Osteoblast (primary cell): ENCODE measurements around the gene HYAL1. TPM values are rescaled to one million over a fixed set of nuclear protein-coding genes. Genes with fewer than 3 reads are reported as not detected.

Experiments
- DNase-seq: peaks from one replicate; pipeline ENCODE4 v3.0.0; 2011; ENCODE audit warnings: low spot score, mixed read lengths; ENCODE audit not compliant: insufficient read length; ENCODE audit errors: missing footprints
- H2AFZ ChIP-seq: 2 replicates; pipeline ENCODE4 v1.6.0; 2011; ENCODE audit warnings: mild to moderate bottlenecking, low read length
- H3K27ac ChIP-seq: 2 replicates; pipeline ENCODE4 v1.5.1; 2011; ENCODE audit warnings: mild to moderate bottlenecking, low read depth, low read length, moderate library complexity
- H3K27me3 ChIP-seq: 2 replicates; pipeline ENCODE4 v1.6.0; 2012; ENCODE audit warnings: mild to moderate bottlenecking, control low read depth, inconsistent platforms, low read length, moderate library complexity; ENCODE audit not compliant: insufficient read depth
- H3K36me3 ChIP-seq: 2 replicates; pipeline ENCODE4 v1.5.1; 2011; ENCODE audit warnings: mild to moderate bottlenecking, low read length, control low read depth, moderate library complexity; ENCODE audit not compliant: insufficient read depth
- H3K4me1 ChIP-seq: 2 replicates; pipeline ENCODE4 v1.5.1; 2011; ENCODE audit warnings: mild to moderate bottlenecking, low read length, control low read depth, moderate library complexity; ENCODE audit not compliant: insufficient read depth
- H3K4me2 ChIP-seq: 2 replicates; pipeline ENCODE4 v1.6.0; 2011; ENCODE audit warnings: mild to moderate bottlenecking, low read length; ENCODE audit not compliant: insufficient read depth
- H3K4me3 ChIP-seq: fragments of 200-600 bp; sonication (generic); 3 replicates; pipeline ENCODE4 v1.5.1; 2012; ENCODE audit warnings: mild to moderate bottlenecking, low read length, inconsistent platforms; ENCODE audit not compliant: insufficient read depth
- H3K79me2 ChIP-seq: 2 replicates; pipeline ENCODE4 v1.6.0; 2012; ENCODE audit warnings: mild to moderate bottlenecking, low read length, control low read depth, inconsistent platforms; ENCODE audit not compliant: insufficient read depth
- H3K9me3 ChIP-seq: 2 replicates; pipeline ENCODE4 v1.5.1; 2011; ENCODE audit warnings: low read depth, low read length, control low read depth
- H4K20me1 ChIP-seq: 2 replicates; pipeline ENCODE4 v1.6.0; 2012; ENCODE audit warnings: mild to moderate bottlenecking, low read length, control low read depth; ENCODE audit not compliant: insufficient read depth
- total RNA-seq: library from RNA; depleted of rRNA; stranded (reverse); fragments of >200 nt; gene quantifications from 2 replicates; pipeline ENCODE4 v1.2.3, GENCODE V29; 2012
- TF ChIP-seq, protein P1 (sequence below): IDR thresholded peaks from 2 replicates; pipeline ENCODE4 v1.5.1; 2011; ENCODE audit warnings: mild to moderate bottlenecking, low read depth, low read length, moderate library complexity; ENCODE audit errors: extremely low read depth

Gene HYAL1, protein sequence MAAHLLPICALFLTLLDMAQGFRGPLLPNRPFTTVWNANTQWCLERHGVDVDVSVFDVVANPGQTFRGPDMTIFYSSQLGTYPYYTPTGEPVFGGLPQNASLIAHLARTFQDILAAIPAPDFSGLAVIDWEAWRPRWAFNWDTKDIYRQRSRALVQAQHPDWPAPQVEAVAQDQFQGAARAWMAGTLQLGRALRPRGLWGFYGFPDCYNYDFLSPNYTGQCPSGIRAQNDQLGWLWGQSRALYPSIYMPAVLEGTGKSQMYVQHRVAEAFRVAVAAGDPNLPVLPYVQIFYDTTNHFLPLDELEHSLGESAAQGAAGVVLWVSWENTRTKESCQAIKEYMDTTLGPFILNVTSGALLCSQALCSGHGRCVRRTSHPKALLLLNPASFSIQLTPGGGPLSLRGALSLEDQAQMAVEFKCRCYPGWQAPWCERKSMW
- under 0.01 and 0.59 TPM in 2 replicates for total RNA-seq

DNA sequence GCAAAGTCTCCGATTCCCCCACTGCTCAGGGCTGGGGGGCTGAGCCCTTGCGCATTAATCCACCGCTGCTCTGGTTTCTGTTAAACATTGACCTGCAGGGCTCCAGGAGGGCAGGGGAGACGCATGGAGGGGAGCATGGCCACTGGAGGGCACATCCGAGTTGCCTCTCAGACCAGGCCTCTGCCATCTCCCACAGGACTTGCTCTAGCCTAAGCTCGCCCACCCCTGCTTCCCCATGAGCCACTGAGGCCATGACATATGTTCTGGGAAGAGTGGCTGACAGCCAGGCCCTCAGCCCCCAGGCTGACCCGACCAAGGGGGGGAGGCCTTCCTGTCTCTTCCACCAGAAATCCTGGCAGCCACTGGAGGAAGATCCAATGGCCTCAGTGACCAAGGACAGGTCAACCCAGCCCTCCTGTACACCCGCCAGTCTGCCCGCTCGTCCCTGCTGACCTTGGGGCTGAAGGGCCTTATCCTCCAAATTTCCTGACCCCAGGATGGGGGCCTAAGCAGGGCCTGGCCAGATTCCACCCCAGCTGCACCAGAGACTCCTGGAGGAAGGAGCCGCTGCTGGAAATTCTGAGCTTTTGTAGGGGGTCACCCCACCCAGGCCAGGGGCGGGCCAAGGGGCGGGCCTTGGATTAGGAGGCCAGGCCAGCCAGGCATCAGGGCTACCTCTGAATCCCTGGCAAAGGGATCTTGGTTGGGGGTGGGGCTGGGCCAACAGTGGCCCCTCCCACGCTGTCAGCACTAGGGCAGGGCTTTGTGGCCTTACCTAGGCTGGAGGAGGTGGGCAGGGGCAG, at the start of gene HYAL1:
Gene HYAL1, minus strand, starts transcription at position 562 of the 803 bp plus-strand sequence. CDS start 618 bp downstream, outside the sequence.
- TF ChIP-seq, protein P1, sequence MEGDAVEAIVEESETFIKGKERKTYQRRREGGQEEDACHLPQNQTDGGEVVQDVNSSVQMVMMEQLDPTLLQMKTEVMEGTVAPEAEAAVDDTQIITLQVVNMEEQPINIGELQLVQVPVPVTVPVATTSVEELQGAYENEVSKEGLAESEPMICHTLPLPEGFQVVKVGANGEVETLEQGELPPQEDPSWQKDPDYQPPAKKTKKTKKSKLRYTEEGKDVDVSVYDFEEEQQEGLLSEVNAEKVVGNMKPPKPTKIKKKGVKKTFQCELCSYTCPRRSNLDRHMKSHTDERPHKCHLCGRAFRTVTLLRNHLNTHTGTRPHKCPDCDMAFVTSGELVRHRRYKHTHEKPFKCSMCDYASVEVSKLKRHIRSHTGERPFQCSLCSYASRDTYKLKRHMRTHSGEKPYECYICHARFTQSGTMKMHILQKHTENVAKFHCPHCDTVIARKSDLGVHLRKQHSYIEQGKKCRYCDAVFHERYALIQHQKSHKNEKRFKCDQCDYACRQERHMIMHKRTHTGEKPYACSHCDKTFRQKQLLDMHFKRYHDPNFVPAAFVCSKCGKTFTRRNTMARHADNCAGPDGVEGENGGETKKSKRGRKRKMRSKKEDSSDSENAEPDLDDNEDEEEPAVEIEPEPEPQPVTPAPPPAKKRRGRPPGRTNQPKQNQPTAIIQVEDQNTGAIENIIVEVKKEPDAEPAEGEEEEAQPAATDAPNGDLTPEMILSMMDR: peak; percentile 13
- no peaks in the 10 kb centered on the region for H4K20me1 ChIP-seq

DNA sequence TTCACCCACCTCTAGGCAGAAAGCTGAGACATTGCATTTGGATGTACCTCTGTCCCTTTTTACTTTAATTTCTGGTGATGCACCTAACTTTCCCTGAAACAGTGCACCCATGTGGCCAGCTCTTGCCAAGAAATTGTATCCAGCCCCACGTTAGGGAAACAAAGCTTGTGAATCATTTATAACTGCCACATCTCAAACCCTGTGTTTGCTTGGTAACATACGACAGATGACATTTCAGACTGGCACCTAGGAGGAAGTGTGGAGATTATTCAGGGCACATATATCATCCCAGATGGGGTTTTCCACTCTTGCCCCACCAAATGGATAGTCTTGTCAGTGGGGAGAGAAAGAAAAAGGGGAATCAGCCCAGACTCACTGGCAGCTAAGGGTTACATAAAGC, 49.4 kb upstream of the HYAL1 start:
- peak; percentile 96 for DNase-seq
- H3K4me1 ChIP-seq: peaks cover 46% of the 10 kb centered on the region

More for the DNA sequence above, at the start of gene HYAL1:
- Histone ChIP-seq H3K4me3 (no peak within 1 kb of the TSS), H3K27me3 (no peaks in the 10 kb centered on the region), H3K36me3 (no peaks in the 10 kb centered on the region), H3K4me2 (no peak within 1 kb of the TSS), H3K27ac (no peak within 1 kb of the TSS), H3K79me2 (peaks cover 7% of the 10 kb centered on the region), H2AFZ (no peak within 1 kb of the TSS), H3K9me3 (no peaks in the 10 kb centered on the region), H3K4me1 (peaks cover 18% of the 10 kb centered on the region)
- DNase-seq: no peak

DNA sequence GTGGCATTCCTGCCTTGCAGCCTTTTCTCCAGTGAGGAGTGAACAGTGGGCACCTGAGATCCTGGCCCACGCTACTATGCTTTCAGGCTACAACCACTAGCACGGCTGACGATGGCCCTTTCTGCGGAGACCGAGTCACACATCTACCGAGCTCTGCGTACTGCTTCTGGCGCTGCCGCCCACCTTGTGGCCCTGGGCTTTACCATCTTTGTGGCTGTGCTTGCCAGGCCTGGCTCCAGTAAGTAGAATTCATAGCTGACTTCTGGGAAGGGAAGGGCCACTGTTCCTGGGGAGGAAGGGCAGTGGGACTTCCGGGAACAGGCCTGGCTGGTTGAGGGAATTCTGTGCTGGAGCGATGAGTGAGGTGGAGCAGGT, 47.9 kb upstream of the HYAL1 start:
- H3K4me3 ChIP-seq: peak overlapping the region; percentile 97
- peaks cover 44% of the 10 kb centered on the region for H4K20me1 ChIP-seq
- H3K4me2 ChIP-seq: peak overlapping the region; percentile 98
- peaks cover 68% of the 10 kb centered on the region for H3K79me2 ChIP-seq
- H3K36me3 ChIP-seq: peaks cover 53% of the 10 kb centered on the region
- no peaks in the 10 kb centered on the region for H3K27me3 ChIP-seq
- H3K4me1 ChIP-seq: peaks cover 31% of the 10 kb centered on the region
- no peaks in the 10 kb centered on the region for H3K9me3 ChIP-seq
- peak overlapping the region; percentile 96 for H2AFZ ChIP-seq
- DNase-seq: no peak
- peak overlapping the region; percentile 80 for H3K27ac ChIP-seq
- TF ChIP-seq, protein P1: no peak

More for the DNA sequence above, 49.4 kb upstream of the HYAL1 start:
- peaks cover 58% of the 10 kb centered on the region for H3K36me3 ChIP-seq
- no peak overlapping the region for H3K4me3 ChIP-seq
- H4K20me1 ChIP-seq: peaks cover 58% of the 10 kb centered on the region
- H3K4me2 ChIP-seq: no peak overlapping the region
- H3K79me2 ChIP-seq: peaks cover 83% of the 10 kb centered on the region
- H3K27ac ChIP-seq: peak overlapping the region; percentile 64
- no peaks in the 10 kb centered on the region for H3K9me3 ChIP-seq
- no peaks in the 10 kb centered on the region for H3K27me3 ChIP-seq
- no peak overlapping the region for H2AFZ ChIP-seq
- TF ChIP-seq, protein P1: peak; percentile 54
